Measurements from ENCODE around the gene INTS12. TPM values are rescaled to one million over a fixed set of nuclear protein-coding genes. Genes with fewer than 3 reads are reported as not detected.

Gene INTS12
- total RNA-seq, 1 donor from 2014 or later: 18.7 TPM

- H3K27me3 Mint-ChIP-seq: no peaks in the 10 kb centered on the region
- H3K4me3 Mint-ChIP-seq (ENCODE audit: low read depth): no peak overlapping the region
- TF ChIP-seq CTCF (IDR thresholded peaks at IDR 0.05; ENCODE audit: unreplicated experiment): no peak
- H3K9me3 Mint-ChIP-seq (ENCODE audit: low read depth): no peaks in the 10 kb centered on the region
- DNase-seq (ENCODE audit: low spot score, unreplicated experiment): no peak
- H3K4me1 Mint-ChIP-seq (ENCODE audit: low read depth): no peaks in the 10 kb centered on the region
- no peak overlapping the region for H3K27ac Mint-ChIP-seq
- no peaks in the 10 kb centered on the region for H3K36me3 Mint-ChIP-seq (ENCODE audit: insufficient read depth)
These were observed 63.0 kb downstream of the INTS12 start for GRCh38 chr4:105645440-105645839.

- Mint-ChIP-seq H3K27me3 (no peaks in the 10 kb centered on the region), H3K4me3 (ENCODE audit: low read depth) (no peak overlapping the region), H3K4me1 (ENCODE audit: low read depth) (no peaks in the 10 kb centered on the region), H3K27ac (no peak overlapping the region), H3K36me3 (ENCODE audit: insufficient read depth) (no peaks in the 10 kb centered on the region), H3K9me3 (ENCODE audit: low read depth) (no peaks in the 10 kb centered on the region)
- no peak for TF ChIP-seq CTCF (IDR thresholded peaks at IDR 0.05; ENCODE audit: unreplicated experiment)
- DNase-seq (ENCODE audit: low spot score, unreplicated experiment): no peak
These were observed 64.2 kb downstream of the INTS12 start for GRCh38 chr4:105644257-105644656.

GRCh38 chr4:105641845-105642244, 66.6 kb downstream of the INTS12 start:
- H3K36me3 Mint-ChIP-seq (ENCODE audit: insufficient read depth): no peaks in the 10 kb centered on the region
- H3K9me3 Mint-ChIP-seq (ENCODE audit: low read depth): no peaks in the 10 kb centered on the region
- TF ChIP-seq CTCF (IDR thresholded peaks at IDR 0.05; ENCODE audit: unreplicated experiment): no peak
- no peak for DNase-seq (ENCODE audit: low spot score, unreplicated experiment)
- no peak overlapping the region for H3K27ac Mint-ChIP-seq
- no peaks in the 10 kb centered on the region for H3K27me3 Mint-ChIP-seq
- no peaks in the 10 kb centered on the region for H3K4me1 Mint-ChIP-seq (ENCODE audit: low read depth)
- H3K4me3 Mint-ChIP-seq (ENCODE audit: low read depth): no peak overlapping the region

GRCh38 chr4:105637408-105638176, 70.9 kb downstream of the INTS12 start:
- TF ChIP-seq CTCF (IDR thresholded peaks at IDR 0.05; ENCODE audit: unreplicated experiment): no peak
- Mint-ChIP-seq H3K4me1 (ENCODE audit: low read depth) (no peaks in the 10 kb centered on the region), H3K9me3 (ENCODE audit: low read depth) (no peaks in the 10 kb centered on the region), H3K27me3 (no peaks in the 10 kb centered on the region), H3K27ac (no peak overlapping the region), H3K36me3 (ENCODE audit: insufficient read depth) (no peaks in the 10 kb centered on the region), H3K4me3 (ENCODE audit: low read depth) (no peak overlapping the region)
- DNase-seq (ENCODE audit: low spot score, unreplicated experiment): no peak

- no peak for DNase-seq (ENCODE audit: low spot score, unreplicated experiment)
- no peak overlapping the region for H3K4me3 Mint-ChIP-seq (ENCODE audit: low read depth)
- no peaks in the 10 kb centered on the region for H3K9me3 Mint-ChIP-seq (ENCODE audit: low read depth)
- no peaks in the 10 kb centered on the region for H3K4me1 Mint-ChIP-seq (ENCODE audit: low read depth)
- H3K27me3 Mint-ChIP-seq: no peaks in the 10 kb centered on the region
- no peak overlapping the region for H3K27ac Mint-ChIP-seq
- H3K36me3 Mint-ChIP-seq (ENCODE audit: insufficient read depth): no peaks in the 10 kb centered on the region
- no peak for TF ChIP-seq CTCF (IDR thresholded peaks at IDR 0.05; ENCODE audit: unreplicated experiment)
These were observed 73.9 kb downstream of the INTS12 start for GRCh38 chr4:105634402-105635080.
